Activated T-helper 17 cell treated with anti-CD3 and anti-CD28 coated beads, Interleukin-2, amount 50 U/mL, for 72 hours (primary cell): Measurements from ENCODE around the gene NRAS. TPM values are rescaled to one million over a fixed set of nuclear protein-coding genes. Genes with fewer than 3 reads are reported as not detected.
"Not testable (repeated sequence)": the region's sequence is repeated elsewhere in the genome, so short reads cannot be mapped to it uniquely, and the experiment has no call there.

Experiments
- ATAC-seq: fragments of 150-1000 bp; cut with Tn5 transposase; replicated peaks from 2 replicates; pipeline ENCODE4 v1.10.0; 2021; ENCODE audit warnings: mild to moderate bottlenecking, moderate library complexity
- H3K27ac Mint-ChIP-seq: one replicate; pipeline ENCODE4 v1.8.0; 2022; ENCODE audit warnings: mixed read lengths
- H3K27me3 Mint-ChIP-seq: one replicate; pipeline ENCODE4 v1.8.0; 2022; ENCODE audit warnings: mixed read lengths
- H3K36me3 Mint-ChIP-seq: one replicate; pipeline ENCODE4 v1.8.0; 2022; ENCODE audit warnings: low read depth, mild to moderate bottlenecking, mixed read lengths
- H3K4me1 Mint-ChIP-seq: one replicate; pipeline ENCODE4 v1.8.0; 2022; ENCODE audit warnings: mixed read lengths
- H3K4me3 Mint-ChIP-seq: one replicate; pipeline ENCODE4 v1.8.0; 2022; ENCODE audit warnings: mild to moderate bottlenecking, mixed read lengths
- H3K9me3 Mint-ChIP-seq: one replicate; pipeline ENCODE4 v1.8.0; 2022; ENCODE audit warnings: mixed read lengths
- total RNA-seq, 2 donors: library from RNA; stranded (reverse); gene quantifications; one replicate each; pipeline ENCODE4 v1.2.3, GENCODE V29; 2022

NRAS gene
- total RNA-seq, result 10 to 100 TPM; 45.5 to 54.8 TPM

GRCh38 chr1:114716304-114717170 lies at the start of gene NRAS:
Gene NRAS (minus strand): TSS chr1:114716771. CDS start chr1:114716160, 611 bp downstream.
- Mint-ChIP-seq H3K36me3 (peaks cover 93% of the 10 kb centered on the region), H3K27ac (peak within 1 kb of the TSS; percentile 98), H3K4me1 (peaks cover 22% of the 10 kb centered on the region), H3K27me3 (no peaks in the 10 kb centered on the region), H3K9me3 (no peaks in the 10 kb centered on the region), H3K4me3 (peak within 1 kb of the TSS; percentile 91)
- peak; percentile 96 for ATAC-seq

GRCh38 chr1:114764689-114765088 lies 48.1 kb upstream of the NRAS start:
- H3K27me3 Mint-ChIP-seq, result no peaks in the 10 kb centered on the region
- H3K4me3 Mint-ChIP-seq, result no peak overlapping the region
- H3K36me3 Mint-ChIP-seq, result peaks cover 17% of the 10 kb centered on the region
- no peaks in the 10 kb centered on the region for H3K9me3 Mint-ChIP-seq
- H3K4me1 Mint-ChIP-seq, result no peaks in the 10 kb centered on the region
- ATAC-seq, result no peak
- no peak overlapping the region for H3K27ac Mint-ChIP-seq

GRCh38 chr1:114758256-114758832 lies 41.8 kb upstream of the NRAS start:
- H3K9me3 Mint-ChIP-seq, result peaks cover 4% of the 10 kb centered on the region
- no peak for ATAC-seq
- H3K4me1 Mint-ChIP-seq, result peaks cover 28% of the 10 kb centered on the region
- peak overlapping the region; percentile 100 for H3K27ac Mint-ChIP-seq
- no peaks in the 10 kb centered on the region for H3K27me3 Mint-ChIP-seq
- H3K4me3 Mint-ChIP-seq, result peak overlapping the region; percentile 96
- H3K36me3 Mint-ChIP-seq, result peaks cover 46% of the 10 kb centered on the region

- H3K27ac Mint-ChIP-seq, result peak within 1 kb of the TSS; percentile 100
- peak; percentile 79 for ATAC-seq
- H3K4me1 Mint-ChIP-seq, result peaks cover 28% of the 10 kb centered on the region
- H3K9me3 Mint-ChIP-seq, result peaks cover 4% of the 10 kb centered on the region
- peak within 1 kb of the TSS; percentile 96 for H3K4me3 Mint-ChIP-seq
- H3K36me3 Mint-ChIP-seq, result peaks cover 50% of the 10 kb centered on the region
- H3K27me3 Mint-ChIP-seq, result no peaks in the 10 kb centered on the region
Observed at GRCh38 chr1:114757455-114758255, 41.1 kb upstream of the NRAS start, which contains the start of gene CSDE1. Gene CSDE1 (minus strand): TSS chr1:114757984. CDS start chr1:114739890, 18,094 bp downstream.

GRCh38 chr1:114756949-114757454 lies 40.4 kb upstream of the NRAS start:
- Mint-ChIP-seq H3K9me3 (peaks cover 4% of the 10 kb centered on the region), H3K36me3 (peaks cover 56% of the 10 kb centered on the region), H3K27ac (peak overlapping the region; percentile 100), H3K27me3 (no peaks in the 10 kb centered on the region), H3K4me3 (peak overlapping the region; percentile 96), H3K4me1 (peaks cover 34% of the 10 kb centered on the region)
- no peak for ATAC-seq

GRCh38 chr1:114756009-114756892 lies 39.7 kb upstream of the NRAS start:
- H3K27ac Mint-ChIP-seq, result peak overlapping the region; percentile 100
- H3K36me3 Mint-ChIP-seq, result peaks cover 64% of the 10 kb centered on the region
- peaks cover 4% of the 10 kb centered on the region for H3K9me3 Mint-ChIP-seq
- ATAC-seq, result peak; percentile 45
- peak overlapping the region; percentile 96 for H3K4me3 Mint-ChIP-seq
- peaks cover 42% of the 10 kb centered on the region for H3K4me1 Mint-ChIP-seq
- H3K27me3 Mint-ChIP-seq, result no peaks in the 10 kb centered on the region

- peak overlapping the region; percentile 96 for H3K4me3 Mint-ChIP-seq
- peaks cover 44% of the 10 kb centered on the region for H3K4me1 Mint-ChIP-seq
- no peaks in the 10 kb centered on the region for H3K27me3 Mint-ChIP-seq
- peaks cover 4% of the 10 kb centered on the region for H3K9me3 Mint-ChIP-seq
- H3K27ac Mint-ChIP-seq, result peak overlapping the region; percentile 100
- ATAC-seq, result no peak
- peaks cover 73% of the 10 kb centered on the region for H3K36me3 Mint-ChIP-seq
Observed at GRCh38 chr1:114755006-114755931, 38.7 kb upstream of the NRAS start.

- peak; percentile 17 for ATAC-seq
- Mint-ChIP-seq H3K36me3 (peaks cover 89% of the 10 kb centered on the region), H3K4me1 (peaks cover 55% of the 10 kb centered on the region), H3K4me3 (peak overlapping the region; percentile 96), H3K27ac (peak overlapping the region; percentile 100)
- H3K27me3 Mint-ChIP-seq, H3K9me3 Mint-ChIP-seq: not testable (repeated sequence)
Observed at GRCh38 chr1:114753702-114754101, 37.1 kb upstream of the NRAS start.

GRCh38 chr1:114753143-114753542 lies 36.6 kb upstream of the NRAS start:
- H3K4me3 Mint-ChIP-seq, result peak overlapping the region; percentile 96
- peaks cover 95% of the 10 kb centered on the region for H3K36me3 Mint-ChIP-seq
- ATAC-seq, result no peak

GRCh38 chr1:114750780-114751179 lies 34.2 kb upstream of the NRAS start:
- Mint-ChIP-seq H3K4me3 (peak overlapping the region; percentile 75), H3K27me3 (no peaks in the 10 kb centered on the region), H3K27ac (peak overlapping the region; percentile 60), H3K4me1 (peaks cover 61% of the 10 kb centered on the region), H3K9me3 (no peaks in the 10 kb centered on the region), H3K36me3 (peaks cover 96% of the 10 kb centered on the region)
- ATAC-seq, result no peak

More at GRCh38 chr1:114753143-114753542, 36.6 kb upstream of the NRAS start:
- H3K27me3 Mint-ChIP-seq, result no peaks in the 10 kb centered on the region
- no peaks in the 10 kb centered on the region for H3K9me3 Mint-ChIP-seq
- peak overlapping the region; percentile 100 for H3K27ac Mint-ChIP-seq
- peaks cover 55% of the 10 kb centered on the region for H3K4me1 Mint-ChIP-seq

GRCh38 chr1:114749835-114750234 lies 33.3 kb upstream of the NRAS start:
- H3K27ac Mint-ChIP-seq, result peak overlapping the region; percentile 60
- ATAC-seq, result no peak
- peaks cover 96% of the 10 kb centered on the region for H3K36me3 Mint-ChIP-seq
- H3K4me1 Mint-ChIP-seq, result peaks cover 61% of the 10 kb centered on the region
- peak overlapping the region; percentile 75 for H3K4me3 Mint-ChIP-seq
- H3K27me3 Mint-ChIP-seq, result no peaks in the 10 kb centered on the region
- no peaks in the 10 kb centered on the region for H3K9me3 Mint-ChIP-seq

- H3K27me3 Mint-ChIP-seq, result no peaks in the 10 kb centered on the region
- peak; percentile 86 for ATAC-seq
- H3K27ac Mint-ChIP-seq, result peak overlapping the region; percentile 90
- peaks cover 100% of the 10 kb centered on the region for H3K36me3 Mint-ChIP-seq
- H3K9me3 Mint-ChIP-seq, result no peaks in the 10 kb centered on the region
- H3K4me1 Mint-ChIP-seq, result peaks cover 53% of the 10 kb centered on the region
- H3K4me3 Mint-ChIP-seq, result peak overlapping the region; percentile 75
Observed at GRCh38 chr1:114746450-114747121, 30.0 kb upstream of the NRAS start.
